A549 (cell line): ENCODE measurements around the gene GRIK4. TPM values are rescaled to one million over a fixed set of nuclear protein-coding genes. Genes with fewer than 3 reads are reported as not detected.

Source experiments
- ATAC-seq, 2 experiments: fragments of 200-7000 bp in 1 of 2; fragments of >200 bp in 1 of 2; cut with Nextera tagmentation in 1 of 2; cut with Tn5 transposase in 1 of 2; 3 replicates each; pipeline versions ENCODE4 v1.8.0 to v1.9.1; 2018 to 2020; ENCODE audit warnings: mild to moderate bottlenecking in 1 of 2, moderate library complexity in 1 of 2
- CTCF ChIA-PET: fragments of 300-600 bp; sonication (Branson Sonifier 250); formaldehyde crosslinking; extraction: SDS; loops from one replicate; lab custom pipeline; 2021; ENCODE audit warnings: antibody characterized with exemption, inconsistent platforms; lab: Yijun Ruan, JAX
- POLR2A ChIA-PET: fragments of 350-600 bp; formaldehyde crosslinking; extraction: SDS; loops from one replicate; lab custom pipeline; 2021; ENCODE audit warnings: antibody characterized with exemption, inconsistent platforms; lab: Yijun Ruan, JAX
- DNase-seq, 2 experiments: peaks; one replicate each; pipeline versions ENCODE4 v3.0.0 to v3.0.0-alpha.2; 2011 to 2016; ENCODE audit warnings: low read depth in 1 of 2, low spot score in 1 of 2
- FAIRE-seq: peaks from 2 replicates; lab custom pipeline; 2011; peaks lifted over from hg19 to GRCh38; lab: Jason Lieb, UNC
- H3K27ac ChIP-seq, 2 experiments: fragments of >200 bp; sonication (Bioruptor Twin); formaldehyde crosslinking; 3 replicates each; pipeline ENCODE4 v1.5.1; 2016 to 2017
- H3K4me1 ChIP-seq: fragments of >200 bp; sonication (Bioruptor Twin); formaldehyde crosslinking; 3 replicates; pipeline ENCODE4 v1.6.1; 2016
- H3K4me2 ChIP-seq: fragments of >200 bp; sonication (Bioruptor Twin); formaldehyde crosslinking; 3 replicates; pipeline ENCODE4 v1.6.1; 2016
- H3K4me3 ChIP-seq: fragments of >200 bp; sonication (Bioruptor Twin); formaldehyde crosslinking; 3 replicates; pipeline ENCODE4 v1.5.1; 2016
- H3K9me3 ChIP-seq: fragments of >200 bp; sonication (Bioruptor Twin); formaldehyde crosslinking; 3 replicates; pipeline ENCODE4 v1.6.1; 2016
- ATOH8 ChIP-seq: fragments of 250-450 bp; sonication (Bioruptor Pico); IDR thresholded peaks from 2 replicates; pipeline ENCODE4 v1.5.0; 2020; ENCODE audit warnings: low read depth, mild to moderate bottlenecking, moderate library complexity
- BHLHE40 ChIP-seq: IDR thresholded peaks from 2 replicates; pipeline ENCODE4 v1.6.1; 2012; ENCODE audit warnings: low read depth, low read length, inconsistent platforms
- CBX8 ChIP-seq: fragments of 200-600 bp; sonication (generic); IDR thresholded peaks from 2 replicates; pipeline ENCODE4 v1.6.1; 2016
- CHD4 ChIP-seq: fragments of 200-600 bp; sonication (generic); IDR thresholded peaks from 2 replicates; pipeline ENCODE4 v1.6.1; 2016; ENCODE audit warnings: antibody characterized with exemption, mild to moderate bottlenecking, borderline replicate concordance
- CTCF ChIP-seq: fragments of >200 bp; sonication (Bioruptor Twin); formaldehyde crosslinking; IDR thresholded peaks from 3 replicates; pipeline ENCODE4 v1.5.1; 2016
- E2F6 ChIP-seq: IDR thresholded peaks from 2 replicates; pipeline ENCODE4 v1.6.1; 2012; ENCODE audit warnings: low read depth, borderline replicate concordance
- ESRRA ChIP-seq: fragments of 150-350 bp; IDR thresholded peaks from 2 replicates; pipeline ENCODE4 v1.6.1; 2014; ENCODE audit warnings: mild to moderate bottlenecking, low read length, borderline replicate concordance
- FOXS1 ChIP-seq: fragments of 250-450 bp; sonication (Bioruptor Pico); IDR thresholded peaks from 2 replicates; pipeline ENCODE4 v1.5.0; 2020; ENCODE audit warnings: mild to moderate bottlenecking, moderate library complexity
- HDAC2 ChIP-seq: fragments of 200-600 bp; sonication (generic); IDR thresholded peaks from 2 replicates; pipeline ENCODE4 v1.6.1; 2016
- HEYL ChIP-seq: fragments of 250-450 bp; sonication (Bioruptor Pico); IDR thresholded peaks from 2 replicates; pipeline ENCODE4 v1.8.0; 2021; ENCODE audit warnings: mild to moderate bottlenecking, moderate library complexity
- HOXB5 ChIP-seq: fragments of 250-450 bp; sonication (Bioruptor Pico); IDR thresholded peaks from 2 replicates; pipeline ENCODE4 v1.5.0; 2020; ENCODE audit warnings: mild to moderate bottlenecking, moderate library complexity
- KDM5A ChIP-seq: fragments of 200-600 bp; sonication (generic); IDR thresholded peaks from 2 replicates; pipeline ENCODE4 v1.6.1; 2016; ENCODE audit warnings: antibody characterized with exemption, mild to moderate bottlenecking
- MAFK ChIP-seq: fragments of 450-650 bp; IDR thresholded peaks from 2 replicates; pipeline ENCODE4 v1.6.1; 2014; ENCODE audit not compliant: partially characterized antibody
- MAX ChIP-seq: IDR thresholded peaks from 2 replicates; pipeline ENCODE4 v1.6.1; 2012
- NPAS2 ChIP-seq: fragments of 250-450 bp; sonication (Bioruptor Pico); IDR thresholded peaks from 2 replicates; pipeline ENCODE4 v1.8.0; 2022; ENCODE audit warnings: mild to moderate bottlenecking, moderate library complexity, borderline replicate concordance
- PHF8 ChIP-seq: fragments of 200-600 bp; sonication (generic); IDR thresholded peaks from 2 replicates; pipeline ENCODE4 v1.6.1; 2016; ENCODE audit warnings: low read depth, mild to moderate bottlenecking, antibody characterized with exemption, moderate library complexity, borderline replicate concordance
- RAD21 ChIP-seq, 2 experiments: fragments of >200 bp in 1 of 2; sonication (Bioruptor Twin) in 1 of 2; formaldehyde crosslinking in 1 of 2; IDR thresholded peaks in 1 of 2; conservative IDR thresholded peaks in 1 of 2; 2 replicates in 1 of 2; 3 replicates in 1 of 2; pipeline ENCODE4 v1.6.1; 2012 to 2018; ENCODE audit warnings: inconsistent platforms in 1 of 2
- RNF2 ChIP-seq: fragments of 200-600 bp; sonication (generic); IDR thresholded peaks from 2 replicates; pipeline ENCODE4 v1.6.1; 2016; ENCODE audit warnings: low read depth, mild to moderate bottlenecking, antibody characterized with exemption, moderate library complexity, borderline replicate concordance
- ZNF302 ChIP-seq: fragments of 250-450 bp; sonication (Bioruptor Pico); IDR thresholded peaks from 2 replicates; pipeline ENCODE4 v1.9.0; 2021; ENCODE audit warnings: inconsistent platforms, mild to moderate bottlenecking, moderate library complexity
- WGBS: methylation state at CpG from one replicate; pipeline ENCODE4 v1.1.6; 2017; ENCODE audit errors: missing lambda C conversion rate; 5-methylcytosine and 5-hydroxymethylcytosine counted together
- polyA plus RNA-seq, 4 experiments: library from polyadenylated mRNA; depleted of rRNA in 3 of 4; stranded (reverse); fragments of >200 nt; fragmentation: RNase III in 1 of 4; extraction: RNeasy Plus Mini Kit Qiagen cat#74134 plus additional on column Dnase treatment in 1 of 4; gene quantifications; 2 replicates in 3 of 4; 3 replicates in 1 of 4; pipeline ENCODE4 v1.2.3, GENCODE V29; 2011 to 2017
- TF ChIP-seq, protein P1 (sequence below): fragments of 200-600 bp; sonication (generic); IDR thresholded peaks from 2 replicates; pipeline ENCODE4 v1.6.1; 2016; ENCODE audit warnings: antibody characterized with exemption, mild to moderate bottlenecking, moderate library complexity

GRIK4 gene
- polyA plus RNA-seq, 2 of the 4 experiments (the other 2 are of a cell fraction) = 0.01 TPM; not detected in 1

- no peak for TF ChIP-seq HEYL (CRISPR knock-in tag)
- TF ChIP-seq NPAS2 (CRISPR knock-in tag) = no peak
- no peak for TF ChIP-seq MAX
- TF ChIP-seq CTCF = peak; percentile 32; the same call in 1 of the 3 replicates
- no peak for TF ChIP-seq ESRRA
- no peak for TF ChIP-seq ZNF302
- TF ChIP-seq BHLHE40 = peak; percentile 49; the same call in 1 of the 2 replicates
- peak; percentile 21 to 28; a peak in 3 of 5 replicates for TF ChIP-seq RAD21 (conservative IDR thresholded peaks at IDR 0.05 in 1 of 2, IDR thresholded peaks at IDR 0.05 in 1 of 2)
- TF ChIP-seq ATOH8 (CRISPR knock-in tag) = no peak
Observed at GRCh38 chr11:120660024-120660565, 148.5 kb downstream of the GRIK4 start (continued).

DNA sequence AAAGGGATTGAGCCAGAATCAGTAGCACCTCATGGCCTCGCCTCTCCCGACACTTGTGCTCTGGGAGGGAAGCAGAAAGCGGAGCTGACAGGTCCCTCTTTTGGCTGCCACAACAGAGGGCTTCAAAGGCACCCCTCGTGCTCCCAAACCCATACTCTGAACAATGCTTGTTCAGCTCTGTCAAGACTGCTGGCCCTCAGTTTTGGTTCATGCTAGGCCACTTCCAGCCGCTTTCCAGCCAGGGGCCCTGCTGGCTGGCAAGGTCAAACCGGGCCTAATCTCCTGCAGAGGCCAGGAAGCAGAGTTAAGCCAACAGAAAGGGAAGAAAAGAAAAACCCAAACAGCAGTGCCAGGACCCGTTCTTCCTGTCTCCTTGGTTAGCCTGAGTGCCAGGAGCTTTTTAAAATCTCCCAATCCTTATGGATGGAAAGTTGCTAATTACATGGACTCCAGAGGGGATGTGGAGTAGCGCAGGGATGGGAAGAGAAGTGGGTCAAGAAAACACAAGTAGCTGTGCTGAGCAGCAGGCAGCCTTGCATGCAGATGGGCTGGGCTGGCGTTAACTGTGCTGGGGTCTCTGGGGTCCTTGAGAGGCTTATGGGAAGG is 150.6 kb downstream of the GRIK4 start:
- ATAC-seq = no peak
- Histone ChIP-seq H3K27ac (no peak overlapping the region), H3K4me3 (no peak overlapping the region), H3K4me1 (no peaks in the 10 kb centered on the region), H3K9me3 (no peaks in the 10 kb centered on the region), H3K4me2 (no peak overlapping the region)
- FAIRE-seq = no peak
- ChIA-PET POLR2A (no interaction called here), CTCF (interaction anchor here (0.7 to 1.0 kb wide), 2 partner anchors 532 to 674 kb away, joined by 3 read pairs; no protein-coding TSS in a partner anchor)
- no peak for DNase-seq
- no peak for TF ChIP-seq RAD21 (conservative IDR thresholded peaks at IDR 0.05 in 1 of 2, IDR thresholded peaks at IDR 0.05 in 1 of 2)
- TF ChIP-seq, protein P1, sequence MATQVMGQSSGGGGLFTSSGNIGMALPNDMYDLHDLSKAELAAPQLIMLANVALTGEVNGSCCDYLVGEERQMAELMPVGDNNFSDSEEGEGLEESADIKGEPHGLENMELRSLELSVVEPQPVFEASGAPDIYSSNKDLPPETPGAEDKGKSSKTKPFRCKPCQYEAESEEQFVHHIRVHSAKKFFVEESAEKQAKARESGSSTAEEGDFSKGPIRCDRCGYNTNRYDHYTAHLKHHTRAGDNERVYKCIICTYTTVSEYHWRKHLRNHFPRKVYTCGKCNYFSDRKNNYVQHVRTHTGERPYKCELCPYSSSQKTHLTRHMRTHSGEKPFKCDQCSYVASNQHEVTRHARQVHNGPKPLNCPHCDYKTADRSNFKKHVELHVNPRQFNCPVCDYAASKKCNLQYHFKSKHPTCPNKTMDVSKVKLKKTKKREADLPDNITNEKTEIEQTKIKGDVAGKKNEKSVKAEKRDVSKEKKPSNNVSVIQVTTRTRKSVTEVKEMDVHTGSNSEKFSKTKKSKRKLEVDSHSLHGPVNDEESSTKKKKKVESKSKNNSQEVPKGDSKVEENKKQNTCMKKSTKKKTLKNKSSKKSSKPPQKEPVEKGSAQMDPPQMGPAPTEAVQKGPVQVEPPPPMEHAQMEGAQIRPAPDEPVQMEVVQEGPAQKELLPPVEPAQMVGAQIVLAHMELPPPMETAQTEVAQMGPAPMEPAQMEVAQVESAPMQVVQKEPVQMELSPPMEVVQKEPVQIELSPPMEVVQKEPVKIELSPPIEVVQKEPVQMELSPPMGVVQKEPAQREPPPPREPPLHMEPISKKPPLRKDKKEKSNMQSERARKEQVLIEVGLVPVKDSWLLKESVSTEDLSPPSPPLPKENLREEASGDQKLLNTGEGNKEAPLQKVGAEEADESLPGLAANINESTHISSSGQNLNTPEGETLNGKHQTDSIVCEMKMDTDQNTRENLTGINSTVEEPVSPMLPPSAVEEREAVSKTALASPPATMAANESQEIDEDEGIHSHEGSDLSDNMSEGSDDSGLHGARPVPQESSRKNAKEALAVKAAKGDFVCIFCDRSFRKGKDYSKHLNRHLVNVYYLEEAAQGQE = no peak
- no peak for TF ChIP-seq MAX
- TF ChIP-seq MAFK = no peak
- no peak for TF ChIP-seq HDAC2
- TF ChIP-seq FOXS1 (CRISPR knock-in tag) = no peak
- no peak for TF ChIP-seq KDM5A
- no peak for TF ChIP-seq PHF8
- TF ChIP-seq CHD4 = no peak
- no peak for TF ChIP-seq NPAS2 (CRISPR knock-in tag)
- no peak for TF ChIP-seq RNF2
- no peak for TF ChIP-seq HOXB5 (CRISPR knock-in tag)
- no peak for TF ChIP-seq E2F6
- no peak for TF ChIP-seq CBX8
- WGBS = 45% methylated on average over 8 of the region's 9 CpGs
